Measurements from ENCODE around the gene CD2AP. TPM values are rescaled to one million over a fixed set of nuclear protein-coding genes. Genes with fewer than 3 reads are reported as not detected.
"Not testable (repeated sequence)": the region's sequence is repeated elsewhere in the genome, so short reads cannot be mapped to it uniquely, and the experiment has no call there.

The CD2AP gene
- total RNA-seq, 2 donors from 2014 or later = 18.9 to 29.6 TPM

- ATAC-seq (no peak), DNase-seq (ENCODE audit: low spot score) (no peak)
- Mint-ChIP-seq H3K36me3 (no peaks in the 10 kb centered on the region), H3K27ac (peak overlapping the region; percentile 99), H3K4me1 (ENCODE audit: low read depth in 2 of 2) (peaks cover 18 to 42% of the 10 kb centered on the region in 2 donors), H3K9me3 (no peaks in the 10 kb centered on the region), H3K27me3 (no peaks in the 10 kb centered on the region), H3K4me3 (peak overlapping the region; percentile 99)
Measured at GRCh38 chr6:47478233-47479139, 897 bp downstream of the CD2AP start.

- no peak for ATAC-seq
Measured at GRCh38 chr6:47479140-47479508, 1.5 kb downstream of the CD2AP start.

GRCh38 chr6:47479874-47480273, 2.3 kb downstream of the CD2AP start:
- Mint-ChIP-seq H3K4me3 (peak overlapping the region; percentile 99), H3K27ac (peak overlapping the region in 1 of 2 donors; percentile 99), H3K9me3 (no peaks in the 10 kb centered on the region), H3K36me3 (no peaks in the 10 kb centered on the region), H3K4me1 (ENCODE audit: low read depth in 2 of 2) (peaks cover 24 to 53% of the 10 kb centered on the region in 2 donors), H3K27me3 (no peaks in the 10 kb centered on the region)
- no peak for DNase-seq (ENCODE audit: low spot score)
- no peak for ATAC-seq

More at GRCh38 chr6:47479140-47479508, 1.5 kb downstream of the CD2AP start:
- H3K27me3 Mint-ChIP-seq = no peaks in the 10 kb centered on the region
- no peaks in the 10 kb centered on the region for H3K36me3 Mint-ChIP-seq
- peak overlapping the region; percentile 99 for H3K4me3 Mint-ChIP-seq
- H3K27ac Mint-ChIP-seq = peak overlapping the region; percentile 99
- H3K9me3 Mint-ChIP-seq = no peaks in the 10 kb centered on the region
- no peak for DNase-seq (ENCODE audit: low spot score)
- peaks cover 24 to 48% of the 10 kb centered on the region in 2 donors for H3K4me1 Mint-ChIP-seq (ENCODE audit: low read depth in 2 of 2)

- not testable (repeated sequence) for DNase-seq (ENCODE audit: low spot score); H3K9me3 Mint-ChIP-seq; H3K27me3 Mint-ChIP-seq; H3K27ac Mint-ChIP-seq; ATAC-seq; H3K36me3 Mint-ChIP-seq; H3K4me3 Mint-ChIP-seq
- H3K4me1 Mint-ChIP-seq (ENCODE audit: low read depth in 2 of 2) = peaks cover 27 to 58% of the 10 kb centered on the region in 2 donors
Measured at GRCh38 chr6:47481213-47481612, 3.6 kb downstream of the CD2AP start.

- Mint-ChIP-seq H3K27me3 (no peaks in the 10 kb centered on the region), H3K36me3 (no peaks in the 10 kb centered on the region), H3K4me3 (no peak overlapping the region), H3K9me3 (no peaks in the 10 kb centered on the region), H3K27ac (no peak overlapping the region), H3K4me1 (ENCODE audit: low read depth in 2 of 2) (peaks cover 27 to 61% of the 10 kb centered on the region in 2 donors)
- DNase-seq (ENCODE audit: low spot score) (no peak), ATAC-seq (no peak)
Measured at GRCh38 chr6:47481806-47482205, 4.2 kb downstream of the CD2AP start.

- DNase-seq (ENCODE audit: low spot score) (no peak), ATAC-seq (no peak)
- H3K27me3 Mint-ChIP-seq = no peaks in the 10 kb centered on the region
- no peaks in the 10 kb centered on the region for H3K9me3 Mint-ChIP-seq
- H3K4me1 Mint-ChIP-seq (ENCODE audit: low read depth in 2 of 2) = peaks cover 25 to 53% of the 10 kb centered on the region in 2 donors
- no peak overlapping the region for H3K4me3 Mint-ChIP-seq
- H3K36me3 Mint-ChIP-seq = no peaks in the 10 kb centered on the region
- no peak overlapping the region for H3K27ac Mint-ChIP-seq
Measured at GRCh38 chr6:47483516-47483852, 5.9 kb downstream of the CD2AP start.

GRCh38 chr6:47483853-47484546, 6.4 kb downstream of the CD2AP start:
- no peak for ATAC-seq
- H3K27me3 Mint-ChIP-seq = no peaks in the 10 kb centered on the region
- no peak for DNase-seq (ENCODE audit: low spot score)
- no peaks in the 10 kb centered on the region for H3K36me3 Mint-ChIP-seq
- no peak overlapping the region for H3K27ac Mint-ChIP-seq
- H3K4me3 Mint-ChIP-seq = no peak overlapping the region
- H3K4me1 Mint-ChIP-seq (ENCODE audit: low read depth in 2 of 2) = peaks cover 20 to 48% of the 10 kb centered on the region in 2 donors
- no peaks in the 10 kb centered on the region for H3K9me3 Mint-ChIP-seq

GRCh38 chr6:47484616-47485015, 7.0 kb downstream of the CD2AP start:
- Mint-ChIP-seq H3K4me1 (ENCODE audit: low read depth in 2 of 2) (peaks cover 18 to 41% of the 10 kb centered on the region in 2 donors), H3K4me3 (no peak overlapping the region), H3K27me3 (no peaks in the 10 kb centered on the region), H3K27ac (no peak overlapping the region), H3K36me3 (no peaks in the 10 kb centered on the region), H3K9me3 (no peaks in the 10 kb centered on the region)
- no peak for DNase-seq (ENCODE audit: low spot score)
- no peak for ATAC-seq

- Mint-ChIP-seq H3K27ac (no peak overlapping the region), H3K4me3 (no peak overlapping the region), H3K27me3 (no peaks in the 10 kb centered on the region), H3K9me3 (no peaks in the 10 kb centered on the region), H3K4me1 (ENCODE audit: low read depth in 2 of 2) (peaks cover 14 to 37% of the 10 kb centered on the region in 2 donors), H3K36me3 (no peaks in the 10 kb centered on the region)
- DNase-seq (ENCODE audit: low spot score) = no peak
- ATAC-seq = no peak
Measured at GRCh38 chr6:47485083-47485482, 7.5 kb downstream of the CD2AP start.

GRCh38 chr6:47485491-47486135, 8.0 kb downstream of the CD2AP start:
- Mint-ChIP-seq H3K27me3 (no peaks in the 10 kb centered on the region), H3K9me3 (no peaks in the 10 kb centered on the region), H3K36me3 (no peaks in the 10 kb centered on the region), H3K27ac (no peak overlapping the region), H3K4me1 (ENCODE audit: low read depth in 2 of 2) (peaks cover 14 to 37% of the 10 kb centered on the region in 2 donors), H3K4me3 (no peak overlapping the region)
- ATAC-seq = no peak
- DNase-seq (ENCODE audit: low spot score) = no peak

GRCh38 chr6:47489995-47490394, 12.4 kb downstream of the CD2AP start:
- H3K27me3 Mint-ChIP-seq = no peaks in the 10 kb centered on the region
- no peak overlapping the region for H3K4me3 Mint-ChIP-seq
- no peak overlapping the region for H3K27ac Mint-ChIP-seq
- no peak for DNase-seq (ENCODE audit: low spot score)
- no peak for ATAC-seq
- peaks cover 12 to 30% of the 10 kb centered on the region in 2 donors for H3K4me1 Mint-ChIP-seq (ENCODE audit: low read depth in 2 of 2)
- H3K9me3 Mint-ChIP-seq = no peaks in the 10 kb centered on the region
- no peaks in the 10 kb centered on the region for H3K36me3 Mint-ChIP-seq

- DNase-seq (ENCODE audit: low spot score) (no peak), ATAC-seq (no peak)
- Mint-ChIP-seq H3K9me3 (no peaks in the 10 kb centered on the region), H3K36me3 (no peaks in the 10 kb centered on the region), H3K4me1 (ENCODE audit: low read depth in 2 of 2) (peaks cover 12 to 30% of the 10 kb centered on the region in 2 donors), H3K4me3 (no peak overlapping the region), H3K27me3 (no peaks in the 10 kb centered on the region), H3K27ac (no peak overlapping the region)
Measured at GRCh38 chr6:47490676-47491075, 13.1 kb downstream of the CD2AP start.

- no peak for DNase-seq (ENCODE audit: low spot score)
- H3K4me1 Mint-ChIP-seq (ENCODE audit: low read depth in 2 of 2) = peaks cover 11 to 35% of the 10 kb centered on the region in 2 donors
- no peak for ATAC-seq
- no peaks in the 10 kb centered on the region for H3K27me3 Mint-ChIP-seq
- H3K4me3 Mint-ChIP-seq = no peak overlapping the region
- no peaks in the 10 kb centered on the region for H3K9me3 Mint-ChIP-seq
- H3K36me3 Mint-ChIP-seq = no peaks in the 10 kb centered on the region
- no peak overlapping the region for H3K27ac Mint-ChIP-seq
Measured at GRCh38 chr6:47492355-47492754, 14.8 kb downstream of the CD2AP start.

GRCh38 chr6:47495207-47495606, 17.6 kb downstream of the CD2AP start:
- Mint-ChIP-seq H3K27me3 (no peaks in the 10 kb centered on the region), H3K9me3 (no peaks in the 10 kb centered on the region), H3K36me3 (no peaks in the 10 kb centered on the region), H3K27ac (no peak overlapping the region), H3K4me3 (no peak overlapping the region), H3K4me1 (ENCODE audit: low read depth in 2 of 2) (peaks cover 15 to 38% of the 10 kb centered on the region in 2 donors)
- DNase-seq (ENCODE audit: low spot score) = no peak
- ATAC-seq = no peak
